Lung (tissue), 12 donors: Measurements from ENCODE around the gene SLC9A9. TPM values are rescaled to one million over a fixed set of nuclear protein-coding genes. Genes with fewer than 3 reads are reported as not detected.
A peak's percentile ranks its signal among the peaks of the same experiment; 100 is the strongest.

Source experiments
- ATAC-seq: fragments of 200-7000 bp; cut with Tn5 transposase; one replicate; pipeline ENCODE4 v1.9.1; 2020; ENCODE audit warnings: moderate number of reproducible peaks; ENCODE audit not compliant: insufficient read depth, low FRiP score
- DNase-seq, 3 donors: peaks; one replicate each; pipeline ENCODE4 v3.0.0-alpha.2; 2013 to 2017
- H3K27ac ChIP-seq, 2 donors: one replicate each; pipeline ENCODE4 v1.5.1; 2013; ENCODE audit warnings: mild to moderate bottlenecking in 2 of 2, moderate library complexity in 2 of 2, control low read depth in 1 of 2, inconsistent platforms in 1 of 2, low read depth in 1 of 2, low read length in 1 of 2
- H3K27me3 ChIP-seq, 3 donors: one replicate each; pipeline ENCODE4 v1.5.1; 2013; ENCODE audit warnings: low read length in 2 of 3; ENCODE audit not compliant: control insufficient read depth in 3 of 3, insufficient read depth in 3 of 3
- H3K36me3 ChIP-seq, 4 donors: one replicate each; pipeline ENCODE4 v1.5.1; 2013; ENCODE audit warnings: low read length in 4 of 4, mild to moderate bottlenecking in 1 of 4, moderate library complexity in 1 of 4; ENCODE audit not compliant: control insufficient read depth in 4 of 4, insufficient read depth in 4 of 4
- H3K4me1 ChIP-seq, 5 donors: one replicate each; pipeline ENCODE4 v1.5.1; 2013; ENCODE audit warnings: low read length in 5 of 5, mild to moderate bottlenecking in 2 of 5, moderate library complexity in 1 of 5; ENCODE audit not compliant: control insufficient read depth in 5 of 5, insufficient read depth in 5 of 5
- H3K4me3 ChIP-seq: one replicate; pipeline ENCODE4 v1.5.1; 2013; ENCODE audit warnings: mild to moderate bottlenecking, control low read depth, moderate library complexity
- H3K9ac ChIP-seq, 2 donors: one replicate each; pipeline ENCODE4 v1.5.1; 2013; ENCODE audit warnings: low read length in 2 of 2, control low read depth in 1 of 2; ENCODE audit not compliant: insufficient read depth in 1 of 2
- H3K9me3 ChIP-seq, 4 donors: one replicate each; pipeline ENCODE4 v1.5.1; 2013; ENCODE audit warnings: low read length in 3 of 4, mild to moderate bottlenecking in 1 of 4, moderate library complexity in 1 of 4; ENCODE audit not compliant: control insufficient read depth in 4 of 4, insufficient read depth in 3 of 4
- CTCF ChIP-seq: IDR thresholded peaks from 2 replicates; pipeline ENCODE4 v1.5.1; 2012; ENCODE audit warnings: mild to moderate bottlenecking; ENCODE audit errors: control extremely low read depth, extremely low read depth
- WGBS, 2 donors: extraction: QIAGEN DNeasy Blood & Tissue Kit; methylation state at CpG; one replicate each; pipeline ENCODE4 v1.1.7; 2013; 5-methylcytosine and 5-hydroxymethylcytosine counted together
- polyA plus RNA-seq, 2 donors: library from polyadenylated mRNA; stranded (reverse); fragments of 200-250 nt; gene quantifications; one replicate each; pipeline ENCODE4 v1.2.1, GENCODE V29; 2013
- total RNA-seq, 2 donors: library from RNA; depleted of rRNA in 1 of 2; stranded (reverse); fragments of >200 nt in 1 of 2; gene quantifications; one replicate each; pipeline ENCODE4 v1.2.1, GENCODE V29; 2014 to 2021
- donor health status: control.
- donor health status: control.
- donor health status: Bipolar disorder and iron deficiency.
- donor health status: healthy.
- donor health status: DM: yes; HTN: yes; CAD: no.

SLC9A9 gene
- total and polyA plus RNA-seq, 4 donors = 2.2 to 66.3 (median 8.2) TPM

- peak; percentile 36 to 95 (median 94) for DNase-seq
- Histone ChIP-seq H3K9ac (no peak overlapping the region), H3K27me3 (no peaks in the 10 kb centered on the region), H3K4me1 (peaks cover 0 to 34% (median 0%) of the 10 kb centered on the region in 5 donors), H3K4me3 (no peak overlapping the region), H3K27ac (no peak overlapping the region), H3K9me3 (no peaks in the 10 kb centered on the region), H3K36me3 (no peaks in the 10 kb centered on the region)
- TF ChIP-seq CTCF = no peak
- WGBS, 2 donors = 45 to 70% methylated on average over 3 of the region's 3 CpGs
- ATAC-seq = no peak
Measured at GRCh38 chr3:143502081-143502480, 346.2 kb downstream of the SLC9A9 start.

- Histone ChIP-seq H3K9me3 (no peaks in the 10 kb centered on the region), H3K4me3 (no peak overlapping the region), H3K36me3 (no peaks in the 10 kb centered on the region), H3K27me3 (no peaks in the 10 kb centered on the region), H3K9ac (no peak overlapping the region), H3K27ac (no peak overlapping the region), H3K4me1 (peaks cover 0 to 13% (median 0%) of the 10 kb centered on the region in 5 donors)
- ATAC-seq (no peak), DNase-seq (no peak)
- WGBS, 2 donors = 96 to 99% methylated on average over 3 of the region's 3 CpGs
- TF ChIP-seq CTCF = no peak
Measured at GRCh38 chr3:143497382-143497781, 350.9 kb downstream of the SLC9A9 start.

DNA sequence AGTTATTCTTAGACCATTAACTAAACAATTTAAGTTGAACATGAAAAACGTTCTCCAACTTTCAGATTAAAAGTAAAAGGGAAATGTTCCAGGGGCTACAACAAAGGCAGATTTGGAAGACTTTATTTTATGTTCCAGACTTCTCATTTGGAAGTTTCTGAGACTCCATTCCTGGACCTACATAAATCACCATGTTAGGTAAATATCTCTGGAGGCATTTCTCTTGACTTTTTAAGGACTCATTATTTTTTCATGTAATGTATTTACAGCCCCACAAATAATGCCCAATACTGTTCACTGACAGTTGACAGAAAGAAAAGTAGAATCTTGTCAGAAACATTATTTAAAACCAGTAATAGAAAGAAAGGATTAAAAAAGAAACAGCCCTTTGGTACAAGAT is 352.1 kb downstream of the SLC9A9 start:
- no peaks in the 10 kb centered on the region for H3K36me3 ChIP-seq
- DNase-seq (no peak), ATAC-seq (no peak)
- no peak overlapping the region for H3K27ac ChIP-seq
- no peak overlapping the region for H3K4me3 ChIP-seq
- H3K9me3 ChIP-seq = no peaks in the 10 kb centered on the region
- H3K4me1 ChIP-seq = peaks cover 0 to under 1% (median 0%) of the 10 kb centered on the region in 5 donors
- no peak overlapping the region for H3K9ac ChIP-seq
- WGBS, 2 donors = 49 to 71% methylated on average over 1 of the region's 1 CpG
- H3K27me3 ChIP-seq = no peaks in the 10 kb centered on the region
- TF ChIP-seq CTCF = no peak

DNA sequence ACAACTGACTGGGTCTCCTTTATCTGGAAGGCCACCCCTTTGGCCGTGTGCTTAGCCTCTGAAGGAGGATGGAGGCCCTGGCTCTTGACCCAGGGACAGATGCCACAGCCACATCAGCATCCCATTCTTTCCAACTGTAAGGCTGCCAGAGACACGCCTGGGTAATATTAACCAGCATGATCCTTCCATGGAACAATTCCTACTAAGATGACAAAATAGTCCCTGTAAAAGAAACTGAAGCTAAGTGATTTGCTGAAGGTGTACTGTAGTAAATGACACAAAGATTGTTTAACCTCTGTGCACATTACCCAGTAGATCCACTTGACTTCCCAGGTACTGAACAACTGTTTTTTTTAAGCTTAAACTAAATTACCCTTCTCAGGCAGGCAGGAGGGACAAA is 352.7 kb downstream of the SLC9A9 start:
- H3K9ac ChIP-seq = no peak overlapping the region
- no peaks in the 10 kb centered on the region for H3K36me3 ChIP-seq
- H3K4me3 ChIP-seq = no peak overlapping the region
- 93% methylated on average over 2 of the region's 2 CpGs for WGBS, 2 donors
- no peak for TF ChIP-seq CTCF
- no peak for DNase-seq
- no peak overlapping the region for H3K27ac ChIP-seq
- H3K27me3 ChIP-seq = no peaks in the 10 kb centered on the region
- no peaks in the 10 kb centered on the region for H3K9me3 ChIP-seq
- no peaks in the 10 kb centered on the region for H3K4me1 ChIP-seq
- no peak for ATAC-seq
